GM12892 (cell line): ENCODE data around the gene AFF3.

Experiments used
- POLR2A ChIP-seq: IDR thresholded peaks from 2 replicates; pipeline ENCODE4 v1.6.1; 2011; ENCODE audit warnings: low read depth, low read length, control low read depth
- POLR2AphosphoS5 ChIP-seq: IDR thresholded peaks from 2 replicates; pipeline ENCODE4 v1.6.1; 2011; ENCODE audit warnings: low read depth, low read length, control low read depth

GRCh38 chr2:99861376-99861760, 281.0 kb downstream of the AFF3 start:
- no peak for TF ChIP-seq POLR2A
- no peak for TF ChIP-seq POLR2AphosphoS5
